Measurements from ENCODE around the gene PHF19.

- TF ChIP-seq, protein P1, sequence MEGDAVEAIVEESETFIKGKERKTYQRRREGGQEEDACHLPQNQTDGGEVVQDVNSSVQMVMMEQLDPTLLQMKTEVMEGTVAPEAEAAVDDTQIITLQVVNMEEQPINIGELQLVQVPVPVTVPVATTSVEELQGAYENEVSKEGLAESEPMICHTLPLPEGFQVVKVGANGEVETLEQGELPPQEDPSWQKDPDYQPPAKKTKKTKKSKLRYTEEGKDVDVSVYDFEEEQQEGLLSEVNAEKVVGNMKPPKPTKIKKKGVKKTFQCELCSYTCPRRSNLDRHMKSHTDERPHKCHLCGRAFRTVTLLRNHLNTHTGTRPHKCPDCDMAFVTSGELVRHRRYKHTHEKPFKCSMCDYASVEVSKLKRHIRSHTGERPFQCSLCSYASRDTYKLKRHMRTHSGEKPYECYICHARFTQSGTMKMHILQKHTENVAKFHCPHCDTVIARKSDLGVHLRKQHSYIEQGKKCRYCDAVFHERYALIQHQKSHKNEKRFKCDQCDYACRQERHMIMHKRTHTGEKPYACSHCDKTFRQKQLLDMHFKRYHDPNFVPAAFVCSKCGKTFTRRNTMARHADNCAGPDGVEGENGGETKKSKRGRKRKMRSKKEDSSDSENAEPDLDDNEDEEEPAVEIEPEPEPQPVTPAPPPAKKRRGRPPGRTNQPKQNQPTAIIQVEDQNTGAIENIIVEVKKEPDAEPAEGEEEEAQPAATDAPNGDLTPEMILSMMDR (IDR thresholded peaks at IDR 0.05) = no peak
- no peak for TF ChIP-seq POLR2A (IDR thresholded peaks at IDR 0.05)
- no peak for TF ChIP-seq EP300 (IDR thresholded peaks at IDR 0.05)
These were observed 36.1 kb upstream of the PHF19 start for GRCh38 chr9:120912958-120913646.
